Inferior parietal cortex (tissue), 1 donor: Measurements from ENCODE around the gene SPOCD1.

Experiments
- DNase-seq: peaks from one replicate; pipeline ENCODE4 v3.0.0-alpha.2; 2016; ENCODE audit errors: extremely low spot score

SPOCD1 gene

DNA sequence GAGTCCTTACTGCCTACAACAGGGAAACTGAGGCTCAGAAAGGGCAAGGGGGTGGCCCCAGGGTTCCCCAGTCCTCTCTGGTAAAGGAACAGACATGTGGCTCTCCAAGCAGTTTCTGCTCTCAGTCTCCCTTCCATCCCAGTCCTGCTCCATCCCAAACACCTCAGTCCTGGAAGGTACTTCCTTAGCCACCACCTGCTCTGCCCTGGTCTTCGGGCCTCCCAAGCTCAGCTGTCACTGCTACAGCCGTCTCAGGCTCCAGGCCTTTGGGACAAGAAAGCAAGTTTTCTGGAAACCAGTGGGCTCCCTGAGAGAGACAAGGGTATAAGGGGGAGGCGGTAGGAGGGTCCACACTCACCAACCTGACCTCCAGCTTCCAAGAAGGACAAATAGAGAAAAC, 28.6 kb downstream of the SPOCD1 start:
- no peak for DNase-seq

GRCh38 chr1:31786366-31787060, 29.3 kb downstream of the SPOCD1 start:
- DNase-seq, result no peak

- no peak for DNase-seq
These were observed 29.9 kb downstream of the SPOCD1 start for GRCh38 chr1:31785947-31786290.

DNA sequence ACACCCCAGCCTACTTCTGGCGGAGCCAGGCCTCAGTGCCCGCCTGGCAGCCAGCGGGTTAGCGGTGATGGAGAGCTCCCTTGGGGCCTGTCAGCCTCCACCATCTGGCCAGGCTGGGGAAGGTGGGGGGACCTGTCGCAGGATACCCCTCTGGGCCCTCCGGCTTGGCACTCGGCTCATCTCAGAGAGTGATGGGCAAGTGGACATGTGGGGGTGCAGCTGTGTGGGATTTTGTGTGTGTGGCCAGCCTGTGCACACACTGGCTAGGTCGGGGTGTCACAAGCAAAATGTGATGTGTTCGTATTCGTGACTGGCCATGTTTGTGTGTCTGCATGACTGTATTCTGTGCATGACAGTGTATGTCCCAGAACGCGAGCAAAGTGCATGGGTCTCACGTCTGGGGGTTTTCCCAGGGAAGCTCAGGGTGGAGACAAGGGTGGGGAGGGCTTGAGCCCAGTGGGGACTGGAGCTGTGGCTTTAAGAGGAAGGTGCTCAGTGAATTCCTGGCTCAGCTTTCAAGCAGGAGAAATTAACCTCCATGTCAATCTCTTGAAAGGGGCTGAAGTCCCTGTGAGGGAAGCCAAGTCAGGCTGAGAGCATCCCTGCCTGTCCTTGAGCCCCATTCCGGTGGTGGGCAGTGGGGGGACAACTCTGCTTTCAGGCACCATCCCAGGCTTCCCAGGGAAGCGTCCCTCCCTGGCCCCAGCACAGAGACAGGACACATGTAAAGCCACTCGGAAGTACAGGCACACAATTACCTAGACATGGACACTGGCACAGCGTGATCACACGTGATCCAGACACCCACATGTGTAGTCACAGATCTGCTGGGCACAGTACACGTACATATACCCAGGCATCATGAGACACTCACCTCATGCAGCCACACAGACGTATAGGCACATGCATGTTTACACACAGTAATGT, 30.5 kb downstream of the SPOCD1 start:
- no peak for DNase-seq

- no peak for DNase-seq
These were observed 31.3 kb downstream of the SPOCD1 start for GRCh38 chr1:31784356-31785019.

DNA sequence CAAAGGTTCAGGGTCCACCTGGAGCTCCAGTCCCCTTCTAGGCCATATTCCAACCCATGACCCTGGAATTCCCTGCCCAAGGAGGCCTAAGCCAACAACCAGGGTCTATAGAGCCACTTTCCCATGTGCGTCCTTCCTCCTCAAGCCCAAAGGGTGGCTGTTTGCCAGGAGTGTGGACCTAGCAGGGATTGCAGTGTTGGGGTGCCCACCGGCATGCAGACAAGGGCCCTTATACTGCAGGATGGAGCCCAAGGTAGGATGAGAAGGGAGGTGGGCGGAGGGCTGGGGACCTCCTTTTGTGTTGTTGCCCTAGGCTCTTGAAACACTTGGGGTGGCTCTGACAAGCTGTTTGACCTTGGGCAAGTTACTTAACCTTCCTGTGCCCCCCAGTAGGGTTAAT, 32.0 kb downstream of the SPOCD1 start:
- DNase-seq, result no peak

- DNase-seq, result no peak
These were observed 33.1 kb downstream of the SPOCD1 start for GRCh38 chr1:31782421-31783410.

DNA sequence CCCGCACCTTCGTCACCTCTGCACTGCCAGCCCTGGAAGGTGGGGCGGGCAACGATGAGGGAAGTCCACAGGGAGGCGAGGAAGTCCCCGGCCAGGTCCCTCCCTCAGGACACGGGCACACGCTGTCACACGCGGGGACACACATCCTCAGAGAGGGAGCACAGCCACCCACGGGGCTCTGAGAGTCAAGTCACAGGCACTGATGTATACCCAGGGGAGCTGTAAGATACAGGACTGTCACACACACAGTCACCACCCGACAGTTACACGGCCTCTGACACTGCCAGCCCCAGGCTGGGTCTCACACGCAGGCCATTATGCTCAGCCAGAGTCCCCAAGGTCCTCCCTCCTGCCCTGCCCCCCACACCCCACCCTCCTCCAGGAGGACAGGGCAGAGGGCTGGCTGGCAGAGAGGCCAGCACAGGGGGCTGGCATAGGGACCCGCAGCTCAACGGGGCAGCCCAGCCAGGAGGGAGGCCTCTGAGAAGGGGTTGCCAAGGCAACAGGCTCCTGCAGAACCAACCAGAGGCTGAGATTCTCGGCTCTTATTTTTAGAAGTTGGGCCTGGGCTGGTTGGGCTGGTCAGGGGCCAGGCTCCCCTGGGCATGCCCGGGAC, 34.0 kb downstream of the SPOCD1 start:
- DNase-seq, result no peak

GRCh38 chr1:31781138-31781755, 34.6 kb downstream of the SPOCD1 start:
- DNase-seq, result no peak

GRCh38 chr1:31780632-31781031, 35.2 kb downstream of the SPOCD1 start:
- no peak for DNase-seq

DNA sequence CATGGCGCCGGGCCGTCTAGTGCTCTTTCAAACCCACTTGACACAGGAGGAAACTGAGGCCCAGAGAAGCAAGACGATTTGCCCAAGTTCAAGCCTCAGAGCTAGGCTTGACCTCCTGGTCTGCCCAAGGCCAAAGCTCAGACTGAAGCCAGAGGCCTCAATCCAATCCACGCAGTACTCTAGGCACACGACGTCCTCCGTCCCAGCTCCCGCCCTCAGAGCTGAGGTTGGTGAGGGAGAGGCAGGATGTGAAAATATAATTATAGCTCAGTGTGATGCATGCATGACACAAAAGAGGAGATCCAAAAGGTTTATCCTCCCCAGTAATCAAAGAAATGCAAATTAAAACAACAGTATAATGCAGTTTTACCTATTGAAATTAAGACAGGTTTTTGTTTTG, 36.1 kb downstream of the SPOCD1 start:
- DNase-seq, result no peak

GRCh38 chr1:31778763-31779488, 36.9 kb downstream of the SPOCD1 start:
- DNase-seq, result no peak

DNA sequence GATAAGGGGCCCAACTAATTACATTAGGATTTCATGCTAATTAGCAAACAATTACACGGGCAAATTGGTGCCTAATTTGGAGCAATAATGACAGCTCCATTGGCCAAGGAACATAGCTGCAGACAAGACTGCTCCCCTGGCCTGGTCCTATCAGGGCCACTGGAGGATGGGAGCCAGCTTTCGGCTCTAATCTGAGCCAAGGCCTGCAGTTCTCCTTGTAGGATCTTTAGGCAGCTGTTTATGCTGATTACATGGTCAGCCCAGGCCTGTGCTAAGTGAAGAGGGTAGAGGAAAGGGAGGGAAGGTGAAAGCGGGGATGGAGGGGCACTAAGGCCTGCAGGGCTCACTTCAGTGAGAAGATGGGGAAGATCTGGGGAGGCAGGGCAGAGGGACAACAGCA, 39.3 kb downstream of the SPOCD1 start:
- DNase-seq, result no peak

GRCh38 chr1:31776032-31776431, 39.8 kb downstream of the SPOCD1 start:
- DNase-seq, result no peak

- no peak for DNase-seq
These were observed 40.4 kb downstream of the SPOCD1 start for GRCh38 chr1:31775210-31775999.

DNA sequence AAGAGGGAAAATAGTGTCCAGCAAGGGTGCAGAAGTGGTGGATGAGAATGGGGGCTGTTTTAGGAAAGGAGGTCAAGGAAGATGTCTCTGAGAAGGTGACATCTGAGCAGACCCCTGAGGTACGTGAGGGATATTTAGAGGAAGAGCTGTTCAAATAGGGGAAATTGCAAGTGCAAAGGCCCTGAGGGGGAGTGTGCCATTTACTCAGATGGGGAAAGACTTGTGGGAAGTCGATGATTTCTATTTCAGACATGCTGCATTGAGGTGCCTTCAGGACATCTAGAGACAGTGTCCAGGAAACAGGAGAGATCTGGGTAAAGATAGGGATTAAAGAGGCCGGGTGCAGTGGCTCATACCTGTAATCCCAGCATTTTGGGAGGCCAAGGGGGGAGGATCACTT, 41.3 kb downstream of the SPOCD1 start:
- DNase-seq, result no peak

- no peak for DNase-seq
These were observed 42.0 kb downstream of the SPOCD1 start for GRCh38 chr1:31773861-31774260.

DNA sequence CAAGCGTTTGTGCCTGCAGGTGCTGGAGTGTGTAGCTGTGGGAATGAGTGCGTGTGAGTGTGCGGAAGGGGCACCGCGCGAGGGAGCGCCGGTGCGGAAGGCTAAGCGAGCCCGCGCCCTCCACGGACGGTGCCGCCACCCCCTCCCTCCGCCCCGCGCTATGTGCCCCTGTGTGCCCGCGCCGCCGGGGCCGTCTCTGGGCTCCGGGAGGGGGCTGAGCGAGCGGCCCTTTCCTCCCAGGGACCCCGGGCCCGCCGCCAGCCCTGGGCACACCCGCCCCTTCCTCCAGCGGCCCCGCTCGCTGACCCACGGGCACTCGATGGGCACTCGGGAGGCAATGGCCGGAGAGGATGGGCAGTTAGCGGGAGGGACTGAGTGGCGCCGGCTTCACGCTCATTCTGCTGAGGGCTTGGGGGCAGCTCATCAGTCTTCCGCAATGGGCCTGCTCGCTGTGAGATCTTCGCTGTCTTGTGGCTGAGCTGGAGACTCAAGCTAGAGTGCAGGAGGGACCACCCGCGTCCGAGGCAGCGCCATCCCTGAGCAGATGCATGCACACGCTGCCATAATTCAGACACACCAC, 43.1 kb downstream of the SPOCD1 start:
- DNase-seq, result no peak
